H9 (cell line): Measurements from ENCODE around the gene SPIB. TPM values are rescaled to one million over a fixed set of nuclear protein-coding genes. Genes with fewer than 3 reads are reported as not detected.

ENCODE experiments used
- DNase-seq: peaks from one replicate; pipeline ENCODE4 v3.0.0-alpha.2; 2017
- H2AFZ ChIP-seq: one replicate; pipeline ENCODE4 v1.6.1; 2013; ENCODE audit warnings: mild to moderate bottlenecking, low read length, control low read depth, moderate library complexity
- H2AK5ac ChIP-seq: 2 replicates; pipeline ENCODE4 v1.6.1; 2013; ENCODE audit warnings: low read length, control low read depth, mixed read lengths; ENCODE audit not compliant: insufficient read length
- H2BK120ac ChIP-seq: one replicate; pipeline ENCODE4 v1.6.1; 2013; ENCODE audit warnings: low read depth, mild to moderate bottlenecking, low read length, control low read depth, inconsistent platforms; ENCODE audit not compliant: poor library complexity, severe bottlenecking
- H2BK12ac ChIP-seq: 2 replicates; pipeline ENCODE4 v1.6.1; 2013; ENCODE audit warnings: low read length, control low read depth, mixed read lengths, low read depth; ENCODE audit not compliant: insufficient read length
- H2BK15ac ChIP-seq: 2 replicates; pipeline ENCODE4 v1.6.1; 2013; ENCODE audit warnings: low read depth, low read length, control low read depth
- H2BK20ac ChIP-seq: one replicate; pipeline ENCODE4 v1.6.1; 2013; ENCODE audit warnings: low read depth, mild to moderate bottlenecking, low read length, control low read depth, inconsistent platforms; ENCODE audit not compliant: poor library complexity, severe bottlenecking
- H2BK5ac ChIP-seq: 2 replicates; pipeline ENCODE4 v1.6.1; 2013; ENCODE audit warnings: low read length, control low read depth, mixed read lengths; ENCODE audit not compliant: insufficient read length
- H3K14ac ChIP-seq: 2 replicates; pipeline ENCODE4 v1.6.1; 2013; ENCODE audit warnings: low read length, control low read depth; ENCODE audit not compliant: insufficient read depth
- H3K18ac ChIP-seq: 2 replicates; pipeline ENCODE4 v1.6.1; 2013; ENCODE audit warnings: low read depth, mild to moderate bottlenecking, mixed read lengths, low read length, control low read depth; ENCODE audit not compliant: insufficient read length
- H3K23ac ChIP-seq: 2 replicates; pipeline ENCODE4 v1.6.1; 2013; ENCODE audit warnings: low read length, control low read depth, mixed read lengths, low read depth; ENCODE audit not compliant: insufficient read length
- H3K23me2 ChIP-seq: 2 replicates; pipeline ENCODE4 v1.6.1; 2013; ENCODE audit warnings: low read depth, mild to moderate bottlenecking, mixed read lengths, low read length, control low read depth; ENCODE audit not compliant: insufficient read length, poor library complexity, severe bottlenecking
- H3K27ac ChIP-seq: 2 replicates; pipeline ENCODE4 v1.5.1; 2013; ENCODE audit warnings: low read length, control low read depth, mixed read lengths, low read depth; ENCODE audit not compliant: insufficient read length
- H3K27me3 ChIP-seq: 2 replicates; pipeline ENCODE4 v1.6.1; 2013; ENCODE audit warnings: low read length, control low read depth, inconsistent platforms; ENCODE audit not compliant: insufficient read depth
- H3K4ac ChIP-seq: 2 replicates; pipeline ENCODE4 v1.6.1; 2013; ENCODE audit warnings: low read depth, mild to moderate bottlenecking, control low read depth, inconsistent platforms, low read length, moderate library complexity
- H3K4me1 ChIP-seq: 2 replicates; pipeline ENCODE4 v1.6.1; 2013; ENCODE audit warnings: low read length, control low read depth, inconsistent platforms; ENCODE audit not compliant: insufficient read depth
- H3K4me2 ChIP-seq: 2 replicates; pipeline ENCODE4 v1.6.1; 2013; ENCODE audit warnings: low read length, control low read depth, mixed read lengths; ENCODE audit not compliant: insufficient read length, insufficient read depth
- H3K56ac ChIP-seq: 2 replicates; pipeline ENCODE4 v1.6.1; 2013; ENCODE audit warnings: low read depth, mild to moderate bottlenecking, mixed read lengths, low read length, control low read depth; ENCODE audit not compliant: insufficient read length
- H3K79me1 ChIP-seq: 2 replicates; pipeline ENCODE4 v1.6.1; 2013; ENCODE audit warnings: low read depth, mild to moderate bottlenecking, moderate library complexity, low read length, control low read depth, inconsistent platforms; ENCODE audit not compliant: insufficient read depth, poor library complexity, severe bottlenecking
- H3K79me2 ChIP-seq: 2 replicates; pipeline ENCODE4 v1.6.1; 2013; ENCODE audit warnings: low read length, control low read depth, inconsistent platforms; ENCODE audit not compliant: insufficient read depth
- H3K9ac ChIP-seq: 2 replicates; pipeline ENCODE4 v1.6.1; 2013; ENCODE audit warnings: low read length, control low read depth, mixed read lengths; ENCODE audit not compliant: insufficient read length; ENCODE audit errors: extremely low read depth
- H3K9me3 ChIP-seq: one replicate; pipeline ENCODE4 v1.6.1; 2013; ENCODE audit warnings: low read depth, low read length, inconsistent platforms; ENCODE audit not compliant: control insufficient read depth
- H3T11ph ChIP-seq: one replicate; pipeline ENCODE4 v1.6.1; 2013; ENCODE audit warnings: mild to moderate bottlenecking, low read length, control low read depth, inconsistent platforms
- H4K20me1 ChIP-seq: one replicate; pipeline ENCODE4 v1.6.1; 2013; ENCODE audit not compliant: control insufficient read depth, insufficient read length, insufficient read depth
- H4K5ac ChIP-seq: 2 replicates; pipeline ENCODE4 v1.6.1; 2013; ENCODE audit warnings: low read depth, mild to moderate bottlenecking, mixed read lengths, low read length, control low read depth; ENCODE audit not compliant: insufficient read length
- H4K8ac ChIP-seq: replicated peaks from 2 replicates; pipeline ENCODE4 v1.6.1; 2013; ENCODE audit warnings: low read length, control low read depth, mixed read lengths, low read depth; ENCODE audit not compliant: insufficient read length
- H4K91ac ChIP-seq: 2 replicates; pipeline ENCODE4 v1.6.1; 2013; ENCODE audit warnings: low read depth, mild to moderate bottlenecking, moderate library complexity, mixed read lengths, low read length, control low read depth; ENCODE audit not compliant: insufficient read length
- H3K27ac Mint-ChIP-seq, 3 experiments: 2 replicates in 2 of 3; 3 replicates in 1 of 3; pipeline ENCODE4 v1.8.0; 2020 to 2021; ENCODE audit warnings: mixed read lengths in 3 of 3, mild to moderate bottlenecking in 1 of 3, moderate library complexity in 1 of 3
- H3K27me3 Mint-ChIP-seq: 2 replicates; pipeline ENCODE4 v1.8.0; 2021; ENCODE audit warnings: low read depth, mild to moderate bottlenecking, moderate library complexity, mixed read lengths
- H3K36me3 Mint-ChIP-seq, 3 experiments: 2 replicates in 2 of 3; 3 replicates in 1 of 3; pipeline ENCODE4 v1.8.0; 2020 to 2021; ENCODE audit warnings: low read depth in 3 of 3, mixed read lengths in 3 of 3; ENCODE audit not compliant: insufficient read depth in 1 of 3
- H3K4me1 Mint-ChIP-seq, 2 experiments: 2 replicates each; pipeline ENCODE4 v1.8.0; 2020; ENCODE audit warnings: mixed read lengths in 2 of 2
- H3K4me3 Mint-ChIP-seq, 2 experiments: 2 replicates in 1 of 2; 3 replicates in 1 of 2; pipeline ENCODE4 v1.8.0; 2020 to 2021; ENCODE audit warnings: mild to moderate bottlenecking in 2 of 2, mixed read lengths in 2 of 2, moderate library complexity in 1 of 2
- H3K9me3 Mint-ChIP-seq, 2 experiments: 2 replicates in 1 of 2; 3 replicates in 1 of 2; pipeline ENCODE4 v1.8.0; 2020; ENCODE audit warnings: mild to moderate bottlenecking in 2 of 2, mixed read lengths in 2 of 2, moderate library complexity in 1 of 2
- WGBS: extraction: QIAGEN DNeasy Blood & Tissue Kit; methylation state at CpG from one replicate; pipeline ENCODE4 v1.1.7; 2013; ENCODE audit warnings: missing lambda C conversion rate, low lambda C conversion rate, mixed read lengths; ENCODE audit not compliant: insufficient read length; ENCODE audit errors: extremely low coverage; 5-methylcytosine and 5-hydroxymethylcytosine counted together
- total RNA-seq: library from RNA; stranded (reverse); gene quantifications from 2 replicates; pipeline ENCODE4 v1.2.1, GENCODE V29; 2021
- TF ChIP-seq, protein P1 (sequence below): fragments of 200-600 bp; sonication (generic); conservative IDR thresholded peaks from 3 replicates; pipeline ENCODE4 v1.8.0; 2021; ENCODE audit warnings: antibody characterized with exemption, mild to moderate bottlenecking

The SPIB gene
- total RNA-seq, 1 experiment from 2014 or later: 33.3 TPM

DNA sequence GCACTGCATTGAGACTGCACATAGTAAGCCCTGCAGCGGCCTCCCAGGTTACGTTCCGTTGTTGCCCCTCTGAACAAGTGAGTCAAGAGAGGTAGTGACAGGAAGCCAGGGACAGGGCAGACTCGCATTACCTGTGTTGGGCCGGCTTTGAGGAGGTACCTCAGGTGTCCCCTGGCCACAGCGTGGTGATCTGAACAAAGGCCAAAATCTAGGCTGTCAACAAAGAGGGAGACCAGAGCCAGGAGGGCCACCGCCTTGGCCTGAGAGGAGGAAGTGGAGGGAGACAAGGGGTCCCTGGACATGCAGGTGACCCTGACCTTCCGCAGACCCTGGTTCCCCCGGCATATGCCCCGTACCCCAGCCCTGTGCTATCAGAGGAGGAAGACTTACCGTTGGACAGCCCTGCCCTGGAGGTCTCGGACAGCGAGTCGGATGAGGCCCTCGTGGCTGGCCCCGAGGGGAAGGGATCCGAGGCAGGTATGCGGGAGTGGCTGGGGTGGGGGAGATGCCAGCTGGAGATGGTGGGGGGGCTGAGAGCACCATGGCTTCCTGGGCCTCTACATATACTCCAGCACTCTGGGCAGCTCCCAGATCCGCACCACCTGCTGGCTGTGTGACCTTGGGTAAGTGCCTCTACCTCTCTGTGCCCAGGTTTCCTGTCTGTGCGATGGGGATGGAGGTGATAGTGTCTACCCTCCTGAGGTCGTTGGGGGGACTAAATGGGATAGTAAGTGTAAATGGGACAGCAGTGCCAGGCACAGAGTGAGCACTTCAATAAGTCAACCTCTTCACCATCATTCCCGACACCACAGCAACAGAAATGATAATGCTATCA, 4.8 kb downstream of the SPIB start:
- Histone ChIP-seq H3K27me3 (no peaks in the 10 kb centered on the region), H2AFZ (no peak overlapping the region), H3K4ac (no peak overlapping the region), H3K4me2 (no peak overlapping the region), H4K91ac (no peak overlapping the region), H4K20me1 (no peaks in the 10 kb centered on the region), H3K9me3 (no peaks in the 10 kb centered on the region), H2AK5ac (no peak overlapping the region), H2BK20ac (no peak overlapping the region), H3K23ac (no peak overlapping the region), H3K14ac (no peak overlapping the region), H3T11ph (no peak overlapping the region), H3K23me2 (peaks cover 12% of the 10 kb centered on the region), H4K5ac (no peak overlapping the region), H3K9ac (no peak overlapping the region), H3K27ac (no peak overlapping the region), H3K18ac (no peak overlapping the region), H3K79me2 (peaks cover 3% of the 10 kb centered on the region; the same call in 1 of the 2 replicates), H2BK120ac (no peak overlapping the region), H3K56ac (no peak overlapping the region), H2BK5ac (no peak overlapping the region), H3K79me1 (no peaks in the 10 kb centered on the region), H2BK12ac (no peak overlapping the region), H2BK15ac (no peak overlapping the region), H3K4me1 (no peaks in the 10 kb centered on the region), H4K8ac (no peak overlapping the region)
- peak overlapping the region in 2 of 3 experiments; percentile 44 to 70; a peak in 2 of 7 replicates for H3K27ac Mint-ChIP-seq
- H3K4me1 Mint-ChIP-seq: peaks cover 16 to 17% of the 10 kb centered on the region in 2 experiments
- peaks cover 8% of the 10 kb centered on the region for H3K27me3 Mint-ChIP-seq
- no peak for DNase-seq
- TF ChIP-seq, protein P1, sequence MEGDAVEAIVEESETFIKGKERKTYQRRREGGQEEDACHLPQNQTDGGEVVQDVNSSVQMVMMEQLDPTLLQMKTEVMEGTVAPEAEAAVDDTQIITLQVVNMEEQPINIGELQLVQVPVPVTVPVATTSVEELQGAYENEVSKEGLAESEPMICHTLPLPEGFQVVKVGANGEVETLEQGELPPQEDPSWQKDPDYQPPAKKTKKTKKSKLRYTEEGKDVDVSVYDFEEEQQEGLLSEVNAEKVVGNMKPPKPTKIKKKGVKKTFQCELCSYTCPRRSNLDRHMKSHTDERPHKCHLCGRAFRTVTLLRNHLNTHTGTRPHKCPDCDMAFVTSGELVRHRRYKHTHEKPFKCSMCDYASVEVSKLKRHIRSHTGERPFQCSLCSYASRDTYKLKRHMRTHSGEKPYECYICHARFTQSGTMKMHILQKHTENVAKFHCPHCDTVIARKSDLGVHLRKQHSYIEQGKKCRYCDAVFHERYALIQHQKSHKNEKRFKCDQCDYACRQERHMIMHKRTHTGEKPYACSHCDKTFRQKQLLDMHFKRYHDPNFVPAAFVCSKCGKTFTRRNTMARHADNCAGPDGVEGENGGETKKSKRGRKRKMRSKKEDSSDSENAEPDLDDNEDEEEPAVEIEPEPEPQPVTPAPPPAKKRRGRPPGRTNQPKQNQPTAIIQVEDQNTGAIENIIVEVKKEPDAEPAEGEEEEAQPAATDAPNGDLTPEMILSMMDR: no peak
- H3K36me3 Mint-ChIP-seq: peaks cover 0 to 22% (median 7%) of the 10 kb centered on the region in 3 experiments; a peak in 4 of 7 replicates
- H3K9me3 Mint-ChIP-seq: peaks cover 0 to 3% of the 10 kb centered on the region in 2 experiments; a peak in 1 of 5 replicates
- WGBS: no CpG with 5 or more reads among the region's 22 CpGs
- no peak overlapping the region; a peak in 1 of 5 replicates for H3K4me3 Mint-ChIP-seq
